Mesothelial cell of epicardium (in vitro differentiated cells): ENCODE data around the gene SIVA1. TPM values are rescaled to one million over a fixed set of nuclear protein-coding genes. Genes with fewer than 3 reads are reported as not detected.

Source experiments
- DNase-seq, 2 experiments: peaks; one replicate each; pipeline ENCODE4 v3.0.0; 2021; ENCODE audit warnings: low spot score in 2 of 2; ENCODE audit not compliant: unreplicated experiment in 2 of 2
- H3K27ac Mint-ChIP-seq: 2 replicates; pipeline ENCODE4 v1.8.0; 2021; ENCODE audit warnings: mixed read lengths
- H3K27me3 Mint-ChIP-seq: 2 replicates; pipeline ENCODE4 v1.8.0; 2021; ENCODE audit warnings: low read depth, mixed read lengths
- H3K36me3 Mint-ChIP-seq: 2 replicates; pipeline ENCODE4 v1.8.0; 2021; ENCODE audit warnings: mixed read lengths
- H3K4me1 Mint-ChIP-seq: 2 replicates; pipeline ENCODE4 v1.8.0; 2021; ENCODE audit warnings: mixed read lengths
- H3K4me3 Mint-ChIP-seq: 2 replicates; pipeline ENCODE4 v1.8.0; 2021; ENCODE audit warnings: mild to moderate bottlenecking, moderate library complexity, mixed read lengths
- H3K9me3 Mint-ChIP-seq: 2 replicates; pipeline ENCODE4 v1.8.0; 2021; ENCODE audit warnings: mixed read lengths
- CTCF ChIP-seq: fragments of 200-600 bp; sonication (generic); IDR thresholded peaks from one replicate; pipeline ENCODE4 v1.5.0; 2021; ENCODE audit warnings: antibody characterized with exemption; ENCODE audit not compliant: unreplicated experiment
- total RNA-seq: library from RNA; stranded (reverse); gene quantifications from 3 replicates; pipeline ENCODE4 v1.2.1, GENCODE V29; 2021

The SIVA1 gene
- total RNA-seq, 1 donor from 2014 or later: 70.9 TPM

GRCh38 chr14:104791425-104791824 is 38.5 kb downstream of the SIVA1 start:
- Mint-ChIP-seq H3K36me3 (no peaks in the 10 kb centered on the region), H3K27me3 (no peaks in the 10 kb centered on the region), H3K9me3 (no peaks in the 10 kb centered on the region), H3K27ac (no peak overlapping the region), H3K4me3 (no peak overlapping the region), H3K4me1 (peaks cover 25% of the 10 kb centered on the region)
- no peak for TF ChIP-seq CTCF
- no peak for DNase-seq

GRCh38 chr14:104792101-104792884 is 39.3 kb downstream of the SIVA1 start:
- Mint-ChIP-seq H3K4me3 (no peak overlapping the region), H3K4me1 (peaks cover 28% of the 10 kb centered on the region)

GRCh38 chr14:104792945-104793702 is 40.2 kb downstream of the SIVA1 start:
- no peaks in the 10 kb centered on the region for H3K9me3 Mint-ChIP-seq
- H3K27me3 Mint-ChIP-seq: peaks cover 6% of the 10 kb centered on the region
- no peak for DNase-seq
- peaks cover 28% of the 10 kb centered on the region for H3K4me1 Mint-ChIP-seq
- H3K36me3 Mint-ChIP-seq: no peaks in the 10 kb centered on the region
- no peak overlapping the region for H3K27ac Mint-ChIP-seq
- TF ChIP-seq CTCF: no peak
- peak overlapping the region; percentile 86 for H3K4me3 Mint-ChIP-seq

More at GRCh38 chr14:104792101-104792884, 39.3 kb downstream of the SIVA1 start:
- peaks cover 3% of the 10 kb centered on the region for H3K27me3 Mint-ChIP-seq
- no peaks in the 10 kb centered on the region for H3K36me3 Mint-ChIP-seq
- TF ChIP-seq CTCF: no peak
- H3K9me3 Mint-ChIP-seq: no peaks in the 10 kb centered on the region
- no peak overlapping the region for H3K27ac Mint-ChIP-seq
- DNase-seq: no peak

GRCh38 chr14:104793703-104793959 is 40.7 kb downstream of the SIVA1 start:
- H3K4me3 Mint-ChIP-seq: peak overlapping the region; percentile 86
- peaks cover 28% of the 10 kb centered on the region for H3K4me1 Mint-ChIP-seq
- no peaks in the 10 kb centered on the region for H3K36me3 Mint-ChIP-seq
- no peaks in the 10 kb centered on the region for H3K9me3 Mint-ChIP-seq
- H3K27me3 Mint-ChIP-seq: peaks cover 9% of the 10 kb centered on the region
- TF ChIP-seq CTCF: no peak
- H3K27ac Mint-ChIP-seq: peak overlapping the region; percentile 83
- DNase-seq: no peak

- DNase-seq: no peak
- no peak for TF ChIP-seq CTCF
- no peaks in the 10 kb centered on the region for H3K9me3 Mint-ChIP-seq
- peak overlapping the region; percentile 90 for H3K27ac Mint-ChIP-seq
- peaks cover 33% of the 10 kb centered on the region for H3K4me1 Mint-ChIP-seq
- peak overlapping the region; percentile 86 for H3K4me3 Mint-ChIP-seq
- H3K36me3 Mint-ChIP-seq: no peaks in the 10 kb centered on the region
- H3K27me3 Mint-ChIP-seq: peaks cover 11% of the 10 kb centered on the region
These were observed 41.2 kb downstream of the SIVA1 start for GRCh38 chr14:104794099-104794498.
